Stimulated activated CD4-positive, alpha-beta T cell treated with anti-CD3 and anti-CD28 coated beads, Interleukin-15, amount 100 ng/mL, for 48 hours (primary cell): ENCODE measurements around the gene TUBB4A.
"Not testable (repeated sequence)": the region's sequence is repeated elsewhere in the genome, so short reads cannot be mapped to it uniquely, and the experiment has no call there.

Experiments used
- DNase-seq, 2 donors: peaks; one replicate each; pipeline ENCODE4 v3.0.0-alpha.2; 2020; ENCODE audit warnings: low read depth in 2 of 2

The TUBB4A gene

DNA sequence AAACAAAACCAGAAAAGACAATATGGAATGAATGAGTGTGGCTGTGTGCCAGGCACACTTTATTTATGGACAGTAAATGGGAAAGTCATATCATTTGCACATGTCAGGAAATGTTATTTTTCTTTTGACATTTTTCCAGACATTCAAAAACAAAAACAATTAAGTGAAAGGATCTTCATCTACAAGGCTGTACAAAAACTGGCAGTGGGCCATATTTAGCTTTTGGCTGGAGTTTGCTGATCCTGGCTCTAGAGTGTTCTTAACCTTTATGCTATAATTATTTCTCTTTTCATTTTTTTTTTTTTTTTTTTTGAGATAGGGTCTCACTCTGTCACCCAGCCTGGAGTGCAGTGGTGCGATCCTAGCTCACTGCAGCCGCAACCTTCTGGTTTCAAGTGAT is 22.2 kb upstream of the TUBB4A start:
- no peak for DNase-seq

DNA sequence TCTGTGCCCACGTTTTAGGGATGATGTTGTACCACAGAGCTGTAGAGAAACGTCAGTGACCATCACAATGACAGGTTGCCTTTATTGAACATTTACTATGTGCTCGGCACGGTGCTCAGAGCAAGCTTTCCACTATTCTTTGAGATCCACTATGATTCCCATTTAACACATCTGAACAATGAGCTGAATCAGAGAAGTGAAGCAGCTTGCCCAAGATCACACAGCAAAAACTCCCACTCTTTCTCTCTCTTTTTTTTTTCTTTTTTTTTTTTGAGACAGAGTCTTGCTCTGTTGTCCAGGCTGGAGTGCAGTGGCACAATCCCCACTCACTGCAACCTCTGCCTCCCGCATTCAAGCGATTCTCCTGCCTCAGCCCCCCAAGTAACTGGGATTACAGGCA is 20.6 kb upstream of the TUBB4A start:
- DNase-seq = no peak

GRCh38 chr19:6521718-6522646 is 19.9 kb upstream of the TUBB4A start:
- DNase-seq = peak in 1 of 2 donors; percentile 33

GRCh38 chr19:6519289-6519688 is 17.2 kb upstream of the TUBB4A start:
- no peak for DNase-seq

GRCh38 chr19:6518145-6518911 is 16.2 kb upstream of the TUBB4A start:
- DNase-seq = no peak

DNA sequence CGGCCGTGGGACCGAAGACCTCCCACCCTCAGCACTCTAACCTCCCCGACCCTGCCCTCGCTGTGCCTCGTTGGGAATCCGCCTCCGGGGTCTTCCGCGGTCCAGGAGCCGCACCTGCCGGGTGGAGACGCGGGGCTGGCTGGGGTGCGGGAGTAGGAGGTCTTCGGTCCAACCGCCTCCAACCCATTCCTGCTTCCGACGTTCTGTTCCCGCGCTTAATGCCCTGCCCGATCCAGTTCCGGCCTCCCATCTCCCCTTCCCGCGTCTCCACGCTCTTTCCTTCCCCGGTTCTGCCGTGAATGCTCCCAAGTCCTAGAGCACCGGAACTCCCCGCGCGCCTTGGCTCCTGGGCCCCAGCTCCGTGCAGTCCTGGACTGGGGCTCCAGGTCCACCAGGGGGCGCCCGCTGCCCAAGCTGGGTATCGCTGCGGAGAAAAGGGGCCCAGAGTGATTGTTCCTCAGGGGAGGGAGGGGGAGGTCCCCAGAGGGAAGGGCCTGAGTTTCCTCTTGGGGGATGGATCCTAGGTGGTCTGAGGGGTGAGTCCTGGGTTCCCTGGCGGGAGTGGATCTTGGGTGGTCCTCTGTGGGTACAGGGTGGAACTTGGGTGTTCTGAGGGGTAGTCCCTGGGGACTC is 14.7 kb upstream of the TUBB4A start:
- DNase-seq = peak; percentile 81 to 91

GRCh38 chr19:6516018-6516658 is 14.0 kb upstream of the TUBB4A start:
- DNase-seq = peak; percentile 64 to 72

- DNase-seq = no peak
Observed at GRCh38 chr19:6514926-6515544, 12.9 kb upstream of the TUBB4A start.

DNA sequence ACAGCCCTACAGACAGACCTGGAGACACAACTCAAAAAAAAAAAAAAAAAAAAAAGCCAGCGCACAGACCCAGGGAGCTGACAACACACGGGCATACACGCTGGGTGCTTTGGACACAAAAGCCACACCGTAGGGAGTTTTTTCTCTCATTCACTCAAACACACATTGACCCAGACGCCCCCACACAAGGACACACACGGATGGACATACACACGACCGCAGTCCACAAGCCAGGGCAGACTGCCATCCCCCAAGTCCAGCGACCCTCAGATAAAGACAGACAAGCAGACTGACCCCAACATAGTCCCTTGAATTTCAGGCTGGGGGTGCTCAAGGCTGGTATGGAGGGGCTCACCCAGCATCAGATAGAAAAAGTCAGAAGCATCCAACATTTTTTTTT is 12.0 kb upstream of the TUBB4A start:
- no peak for DNase-seq

DNA sequence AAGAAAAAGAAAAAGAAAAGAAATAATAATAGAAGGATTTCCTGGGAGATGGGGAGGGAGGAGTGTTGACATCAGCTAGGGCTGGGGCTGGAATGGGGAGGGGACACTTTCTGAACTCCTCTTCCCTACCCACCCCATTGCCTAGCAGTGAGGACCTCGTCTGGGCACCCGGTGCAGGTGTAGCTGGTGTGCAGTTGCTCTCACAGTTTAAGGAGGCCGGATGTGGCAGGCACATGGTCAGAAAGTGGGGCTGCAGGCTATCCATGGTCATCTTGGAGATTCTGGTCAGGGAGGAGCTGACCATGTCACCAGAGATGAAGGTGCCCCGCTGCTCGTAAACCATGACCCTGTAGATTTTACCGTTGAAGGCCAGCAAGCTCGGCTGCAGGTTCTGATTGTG is 8.5 kb upstream of the TUBB4A start:
- no peak for DNase-seq

- no peak for DNase-seq
Observed at GRCh38 chr19:6509118-6509971, 7.2 kb upstream of the TUBB4A start.

- not testable (repeated sequence) for DNase-seq
Observed at GRCh38 chr19:6508028-6508771, 6.1 kb upstream of the TUBB4A start.

- DNase-seq = no peak
Observed at GRCh38 chr19:6503407-6504201, 1.5 kb upstream of the TUBB4A start.

GRCh38 chr19:6500837-6501739 is 1.0 kb downstream of the TUBB4A start:
- no peak for DNase-seq

DNA sequence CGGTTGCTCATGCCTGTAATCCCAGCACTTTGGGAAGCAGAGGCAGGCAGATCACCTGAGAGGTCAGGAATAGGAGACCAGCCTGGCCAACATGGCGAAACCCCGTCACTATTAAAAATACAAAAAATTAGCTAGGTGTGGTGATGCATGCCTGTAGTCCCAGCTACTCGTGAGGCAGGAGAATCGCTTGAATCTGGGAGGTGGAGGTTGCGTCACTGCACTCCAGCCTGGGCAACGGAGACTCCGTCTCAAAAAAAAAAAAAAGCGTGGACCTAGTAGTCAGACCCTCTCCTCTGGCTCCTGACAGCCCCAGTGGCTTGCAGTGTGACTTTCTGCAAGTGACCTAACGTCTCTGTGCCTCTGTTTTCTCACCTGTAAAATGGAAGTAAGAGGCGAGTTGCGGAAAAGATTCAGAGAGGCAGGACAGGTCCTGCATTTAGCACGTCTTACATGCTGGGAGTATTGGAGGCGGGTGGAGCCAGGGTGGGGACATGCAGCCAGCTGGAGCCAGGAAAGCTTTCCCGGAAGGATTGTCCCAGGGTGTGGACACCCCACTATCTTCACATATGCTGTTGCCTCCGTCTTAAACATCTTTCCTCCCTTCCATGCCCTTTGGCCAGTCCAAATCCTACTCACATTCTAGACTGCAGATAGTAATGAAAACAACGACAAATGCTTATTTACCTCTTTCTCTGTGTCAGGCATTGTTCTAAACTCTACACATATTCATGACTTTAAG is 2.9 kb downstream of the TUBB4A start:
- DNase-seq = no peak

GRCh38 chr19:6498294-6499036 is 3.6 kb downstream of the TUBB4A start:
- no peak for DNase-seq
